SK-N-SH (cell line): ENCODE measurements around the gene GATD1. TPM values are rescaled to one million over a fixed set of nuclear protein-coding genes. Genes with fewer than 3 reads are reported as not detected.
A peak's percentile ranks its signal among the peaks of the same experiment; 100 is the strongest.

Experiments
- CTCF ChIA-PET: fragments of 300-600, 350-600 bp; formaldehyde crosslinking; extraction: SDS; loops from one replicate; lab custom pipeline; 2021; lab: Yijun Ruan, JAX
- POLR2A ChIA-PET: fragments of 350-600 bp; sonication (Branson Sonifier 250); formaldehyde crosslinking; extraction: SDS; loops from one replicate; lab custom pipeline; 2020; ENCODE audit warnings: antibody characterized with exemption, inconsistent platforms; lab: Yijun Ruan, JAX
- DNase-seq: peaks from one replicate; pipeline ENCODE4 v3.0.0; 2012
- H2AFZ ChIP-seq: fragments of 200-600 bp; sonication (generic); 2 replicates; pipeline ENCODE4 v1.8.1; 2016; ENCODE audit warnings: antibody characterized with exemption, mild to moderate bottlenecking, low read depth
- H3F3A ChIP-seq: fragments of 200-600 bp; sonication (generic); replicated peaks from 2 replicates; pipeline ENCODE3; 2016; ENCODE audit warnings: antibody characterized with exemption, mild to moderate bottlenecking; ENCODE audit not compliant: insufficient read depth
- H3K27ac ChIP-seq, 2 experiments: fragments of 200-500 bp in 1 of 2; fragments of 200-600 bp in 1 of 2; sonication (Bioruptor generic) in 1 of 2; sonication (generic), shearing (Covaris generic) in 1 of 2; 2 replicates each; pipeline versions ENCODE4 v1.5.1 to v1.6.1; 2014 to 2016; ENCODE audit warnings: low read depth in 2 of 2, inconsistent platforms in 1 of 2, low read length in 1 of 2, mild to moderate bottlenecking in 1 of 2, mixed read lengths in 1 of 2
- H3K27me3 ChIP-seq: fragments of 200-600 bp; sonication (generic), shearing (Covaris generic); 2 replicates; pipeline ENCODE4 v1.6.1; 2016; ENCODE audit warnings: mixed run types; ENCODE audit not compliant: insufficient read depth
- H3K36me3 ChIP-seq, 2 experiments: fragments of 200-500 bp in 1 of 2; fragments of 200-600 bp in 1 of 2; sonication (Bioruptor generic) in 1 of 2; sonication (generic) in 1 of 2; replicated peaks in 1 of 2; 2 replicates each; pipeline versions ENCODE3 to v1.5.1; 2014 to 2016; ENCODE audit warnings: low read length in 1 of 2, mild to moderate bottlenecking in 1 of 2; ENCODE audit not compliant: insufficient read depth in 2 of 2, control insufficient read depth in 1 of 2
- H3K4me1 ChIP-seq, 2 experiments: fragments of 200-500 bp in 1 of 2; fragments of 200-600 bp in 1 of 2; sonication (Bioruptor generic) in 1 of 2; sonication (generic), shearing (Covaris generic) in 1 of 2; 2 replicates each; pipeline versions ENCODE4 v1.5.1 to v1.6.1; 2014 to 2016; ENCODE audit warnings: low read depth in 1 of 2, low read length in 1 of 2, mixed run types in 1 of 2; ENCODE audit not compliant: insufficient read depth in 2 of 2, control insufficient read depth in 1 of 2
- H3K4me2 ChIP-seq: fragments of 200-600 bp; sonication (generic), shearing (Covaris generic); 2 replicates; pipeline ENCODE4 v1.6.1; 2017; ENCODE audit warnings: mixed run types
- H3K4me3 ChIP-seq, 2 experiments: fragments of 200-500 bp in 1 of 2; fragments of 200-600 bp in 1 of 2; sonication (Bioruptor generic) in 1 of 2; sonication (generic), shearing (Covaris generic) in 1 of 2; 2 replicates each; pipeline versions ENCODE4 v1.5.1 to v1.8.1; 2014 to 2016; ENCODE audit warnings: low read depth in 2 of 2, inconsistent platforms in 1 of 2, low read length in 1 of 2, mild to moderate bottlenecking in 1 of 2, mixed read lengths in 1 of 2, moderate library complexity in 1 of 2
- H3K79me2 ChIP-seq: fragments of 200-600 bp; sonication (generic); 2 replicates; pipeline ENCODE4 v1.8.1; 2017; ENCODE audit warnings: mild to moderate bottlenecking; ENCODE audit not compliant: insufficient read depth
- H3K9ac ChIP-seq: fragments of 200-600 bp; sonication (generic); 2 replicates; pipeline ENCODE4 v1.6.1; 2017; ENCODE audit warnings: mixed run types
- H3K9me2 ChIP-seq: fragments of 200-600 bp; sonication (generic); 2 replicates; pipeline ENCODE4 v1.6.1; 2017; ENCODE audit warnings: mixed run types
- H3K9me3 ChIP-seq: fragments of 200-600 bp; sonication (generic); 2 replicates; pipeline ENCODE4 v1.6.1; 2017; ENCODE audit warnings: mixed run types, mild to moderate bottlenecking, moderate library complexity
- H4K20me1 ChIP-seq: fragments of 200-600 bp; sonication (generic); 2 replicates; pipeline ENCODE4 v1.6.1; 2017; ENCODE audit warnings: mild to moderate bottlenecking, mixed run types; ENCODE audit not compliant: insufficient read depth
- CHD2 ChIP-seq: fragments of 150-350 bp; IDR thresholded peaks from 2 replicates; pipeline ENCODE4 v1.6.1; 2018; ENCODE audit warnings: low read length; ENCODE audit not compliant: partially characterized antibody
- FOSL2 ChIP-seq: IDR thresholded peaks from 2 replicates; pipeline ENCODE4 v1.4.0; 2012; ENCODE audit warnings: low read depth, mild to moderate bottlenecking, moderate library complexity, borderline replicate concordance
- FOXJ3 ChIP-seq: sonication (generic); formaldehyde crosslinking; IDR thresholded peaks from 2 replicates; pipeline ENCODE4 v1.5.1; 2020; ENCODE audit warnings: mild to moderate bottlenecking, missing genetic modification reagents
- FOXM1 ChIP-seq: IDR thresholded peaks from 2 replicates; pipeline ENCODE4 v1.4.0; 2012; ENCODE audit warnings: low read depth, mild to moderate bottlenecking
- GATA2 ChIP-seq: sonication (generic); formaldehyde crosslinking; IDR thresholded peaks from 2 replicates; pipeline ENCODE4 v1.5.0; 2020; ENCODE audit warnings: mild to moderate bottlenecking, missing genetic modification reagents
- IRF3 ChIP-seq: fragments of 150-350 bp; IDR thresholded peaks from 2 replicates; pipeline ENCODE4 v1.6.1; 2016; ENCODE audit warnings: mild to moderate bottlenecking, low read depth, low read length
- MAX ChIP-seq: IDR thresholded peaks from 2 replicates; pipeline ENCODE4 v1.4.0; 2012; ENCODE audit warnings: low read depth
- MXI1 ChIP-seq: IDR thresholded peaks from 2 replicates; pipeline ENCODE4 v1.6.1; 2012; ENCODE audit warnings: mild to moderate bottlenecking, low read depth, low read length, improper control_type of control experiment
- NRF1 ChIP-seq: IDR thresholded peaks from 2 replicates; pipeline ENCODE4 v1.6.1; 2012; ENCODE audit warnings: low read depth, mild to moderate bottlenecking, low read length
- POLR2AphosphoS5 ChIP-seq: IDR thresholded peaks from 2 replicates; pipeline ENCODE4 v1.6.1; 2012; ENCODE audit warnings: low read depth, low read length
- RCOR1 ChIP-seq: fragments of 150-350 bp; IDR thresholded peaks from 2 replicates; pipeline ENCODE4 v1.6.1; 2017; ENCODE audit warnings: antibody characterized with exemption, low read length
- SMC3 ChIP-seq: IDR thresholded peaks from 2 replicates; pipeline ENCODE4 v1.6.1; 2012; ENCODE audit warnings: low read depth, low read length, improper control_type of control experiment
- TCF12 ChIP-seq: IDR thresholded peaks from 2 replicates; pipeline ENCODE4 v1.4.0; 2012
- TEAD4 ChIP-seq: IDR thresholded peaks from 2 replicates; pipeline ENCODE4 v1.4.0; 2012; ENCODE audit warnings: mild to moderate bottlenecking, borderline replicate concordance; ENCODE audit not compliant: insufficient read depth
- USF2 ChIP-seq: fragments of 150-350 bp; IDR thresholded peaks from 2 replicates; pipeline ENCODE4 v1.6.1; 2017; ENCODE audit warnings: antibody characterized with exemption, low read length, low read depth, borderline replicate concordance
- YY1 ChIP-seq: IDR thresholded peaks from 2 replicates; pipeline ENCODE4 v1.4.0; 2012; ENCODE audit warnings: low read depth, mild to moderate bottlenecking
- WGBS: methylation state at CpG from one replicate; pipeline ENCODE4 v1.1.6; 2017; ENCODE audit warnings: low lambda C conversion rate; 5-methylcytosine and 5-hydroxymethylcytosine counted together
- polyA plus RNA-seq, 3 experiments: library from polyadenylated mRNA; depleted of rRNA; stranded (reverse); fragments of >200 nt; gene quantifications; 2 replicates each; pipeline ENCODE4 v1.2.3, GENCODE V29; 2012

Gene GATD1
- polyA plus RNA-seq, 1 of the 3 experiments (the other 2 are of a cell fraction): 86.2 TPM

- peaks cover 68% of the 10 kb centered on the region for H3K79me2 ChIP-seq
- H3K36me3 ChIP-seq: no peaks in the 10 kb centered on the region
- H3K9me2 ChIP-seq: no peaks in the 10 kb centered on the region
- no peak overlapping the region for H3K4me3 ChIP-seq
- H3K4me2 ChIP-seq: no peak overlapping the region
- H3K9ac ChIP-seq: no peak overlapping the region
- no peak for DNase-seq
- CTCF ChIA-PET: interaction anchor here (0.8 to 8.0 kb wide), 4 partner anchors 8 to 24 kb away, joined by 4 to 94 read pairs (median 30); no protein-coding TSS in a partner anchor
- POLR2A ChIA-PET: no interaction called here
- H3K4me1 ChIP-seq: peaks cover 0 to 16% of the 10 kb centered on the region in 2 experiments; a peak in 3 of 4 replicates
- no peaks in the 10 kb centered on the region for H3K27me3 ChIP-seq
- H4K20me1 ChIP-seq: peaks cover 5% of the 10 kb centered on the region
- H3F3A ChIP-seq: no peaks in the 10 kb centered on the region
- WGBS: 78% methylated on average over 1 of the region's 2 CpGs
- no peak overlapping the region for H3K27ac ChIP-seq
- H2AFZ ChIP-seq: no peak overlapping the region
- TF ChIP-seq MAX (no peak), FOSL2 (no peak), TEAD4 (no peak), SMC3 (no peak)
- H3K9me3 ChIP-seq: no peaks in the 10 kb centered on the region
These were observed 27.6 kb downstream of the GATD1 start for GRCh38 chr11:749731-750130.

GRCh38 chr11:748007-748359, 29.3 kb downstream of the GATD1 start:
- H2AFZ ChIP-seq: peak overlapping the region; percentile 79; the same call in 1 of the 2 replicates
- peak overlapping the region; percentile 81 for H3K9ac ChIP-seq
- H3F3A ChIP-seq: no peaks in the 10 kb centered on the region
- H3K4me1 ChIP-seq: peaks cover 0 to 16% of the 10 kb centered on the region in 2 experiments; a peak in 3 of 4 replicates
- no peaks in the 10 kb centered on the region for H3K9me2 ChIP-seq
- peaks cover 5% of the 10 kb centered on the region; the same call in 1 of the 2 replicates for H4K20me1 ChIP-seq
- CTCF ChIA-PET: interaction anchor here (1.0 to 8.0 kb wide), 6 partner anchors 10 to 85 kb away, joined by 3 to 94 read pairs (median 16); no protein-coding TSS in a partner anchor
- H3K4me2 ChIP-seq: peak overlapping the region; percentile 94
- H3K27ac ChIP-seq: peak overlapping the region in 1 of 2 experiments; percentile 15; a peak in 1 of 4 replicates
- peaks cover 54% of the 10 kb centered on the region for H3K79me2 ChIP-seq
- no peaks in the 10 kb centered on the region for H3K36me3 ChIP-seq
- peak; percentile 60 for DNase-seq
- no peaks in the 10 kb centered on the region for H3K9me3 ChIP-seq
- POLR2A ChIA-PET: interaction anchor here (0.9 to 1.2 kb wide), 2 partner anchors 13 to 29 kb away, joined by 3 to 4 read pairs; partner anchors contain the start of gene GATD1
- no peaks in the 10 kb centered on the region for H3K27me3 ChIP-seq
- peak overlapping the region; percentile 86 to 90 for H3K4me3 ChIP-seq
- WGBS: 0% methylated on average over 1 of the region's 18 CpGs
- no peak for TF ChIP-seq FOXM1
- TF ChIP-seq MXI1: peak; percentile 70
- TF ChIP-seq MAX: peak; percentile 84
- TF ChIP-seq NRF1: no peak
- TF ChIP-seq, all 33 proteins: peak for 2

- H2AFZ ChIP-seq: peak within 1 kb of the TSS; percentile 89; the same call in 1 of the 2 replicates
- peak; percentile 99 for DNase-seq
- peaks cover 0 to 16% of the 10 kb centered on the region in 2 experiments; a peak in 3 of 4 replicates for H3K4me1 ChIP-seq
- ChIA-PET CTCF (interaction anchor here (0.9 to 8.0 kb wide), 10 partner anchors 11 to 85 kb away, joined by 3 to 94 read pairs (median 4); partner anchors contain the start of gene GATD1), POLR2A (interaction anchor here (1.0 to 1.2 kb wide), 2 partner anchors 16 to 30 kb away, joined by 3 to 4 read pairs; partner anchors contain the start of gene GATD1)
- no peaks in the 10 kb centered on the region for H3K9me3 ChIP-seq
- no peaks in the 10 kb centered on the region for H3K27me3 ChIP-seq
- H3F3A ChIP-seq: no peaks in the 10 kb centered on the region
- no peaks in the 10 kb centered on the region for H3K36me3 ChIP-seq
- H3K9me2 ChIP-seq: no peaks in the 10 kb centered on the region
- 2% methylated on average over 13 of the region's 112 CpGs for WGBS
- H3K4me2 ChIP-seq: peak within 1 kb of the TSS; percentile 94
- H3K9ac ChIP-seq: peak within 1 kb of the TSS; percentile 81
- peak within 1 kb of the TSS; percentile 15 to 77; a peak in 2 of 4 replicates for H3K27ac ChIP-seq
- H4K20me1 ChIP-seq: peaks cover 5% of the 10 kb centered on the region; the same call in 1 of the 2 replicates
- H3K4me3 ChIP-seq: peak within 1 kb of the TSS; percentile 86 to 90
- peaks cover 48% of the 10 kb centered on the region for H3K79me2 ChIP-seq
- no peak for TF ChIP-seq IRF3
- TF ChIP-seq CHD2: no peak
- no peak for TF ChIP-seq RCOR1
- no peak for TF ChIP-seq YY1
- no peak for TF ChIP-seq POLR2AphosphoS5
- TF ChIP-seq NRF1: peak; percentile 50
- TF ChIP-seq GATA2 (CRISPR knock-in tag): no peak
- no peak for TF ChIP-seq TCF12
- TF ChIP-seq FOXJ3 (CRISPR knock-in tag): no peak
- peak; percentile 67; the same call in 1 of the 2 replicates for TF ChIP-seq MAX
- no peak for TF ChIP-seq USF2
- no peak for TF ChIP-seq SMC3
These were observed 29.9 kb downstream of the GATD1 start, which contains the start of gene TALDO1 for GRCh38 chr11:747158-748006. Gene TALDO1, plus strand, starts transcription at chr11:747464. Its CDS starts 18 bp downstream, at chr11:747482.
